ENCODE results near the gene FAM43B.

FAM43B gene

DNA sequence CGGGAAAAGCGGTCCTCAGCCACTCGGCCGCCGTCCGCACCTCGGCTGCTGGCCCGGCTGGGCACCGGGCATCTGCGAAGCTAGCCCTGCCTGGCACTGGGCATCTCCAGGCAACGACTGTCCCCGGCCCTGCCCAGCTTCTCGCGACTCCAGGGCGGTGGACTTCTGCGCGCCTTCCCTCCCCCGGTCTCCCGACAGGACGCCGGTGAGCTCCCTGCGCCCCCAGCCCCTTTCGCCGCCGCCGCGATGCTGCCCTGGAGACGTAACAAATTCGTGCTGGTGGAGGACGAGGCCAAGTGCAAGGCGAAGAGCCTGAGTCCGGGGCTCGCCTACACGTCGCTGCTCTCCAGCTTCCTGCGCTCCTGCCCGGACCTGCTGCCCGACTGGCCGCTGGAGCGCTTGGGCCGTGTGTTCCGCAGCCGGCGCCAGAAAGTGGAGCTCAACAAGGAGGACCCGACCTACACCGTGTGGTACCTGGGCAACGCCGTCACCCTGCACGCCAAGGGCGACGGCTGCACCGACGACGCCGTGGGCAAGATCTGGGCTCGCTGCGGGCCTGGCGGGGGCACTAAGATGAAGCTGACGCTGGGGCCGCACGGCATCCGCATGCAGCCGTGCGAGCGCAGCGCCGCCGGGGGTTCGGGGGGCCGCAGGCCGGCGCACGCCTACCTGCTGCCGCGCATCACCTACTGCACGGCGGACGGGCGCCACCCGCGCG, 514 bp downstream of the FAM43B start:
- DNase-seq (ENCODE audit: low read depth) = no peak

DNA sequence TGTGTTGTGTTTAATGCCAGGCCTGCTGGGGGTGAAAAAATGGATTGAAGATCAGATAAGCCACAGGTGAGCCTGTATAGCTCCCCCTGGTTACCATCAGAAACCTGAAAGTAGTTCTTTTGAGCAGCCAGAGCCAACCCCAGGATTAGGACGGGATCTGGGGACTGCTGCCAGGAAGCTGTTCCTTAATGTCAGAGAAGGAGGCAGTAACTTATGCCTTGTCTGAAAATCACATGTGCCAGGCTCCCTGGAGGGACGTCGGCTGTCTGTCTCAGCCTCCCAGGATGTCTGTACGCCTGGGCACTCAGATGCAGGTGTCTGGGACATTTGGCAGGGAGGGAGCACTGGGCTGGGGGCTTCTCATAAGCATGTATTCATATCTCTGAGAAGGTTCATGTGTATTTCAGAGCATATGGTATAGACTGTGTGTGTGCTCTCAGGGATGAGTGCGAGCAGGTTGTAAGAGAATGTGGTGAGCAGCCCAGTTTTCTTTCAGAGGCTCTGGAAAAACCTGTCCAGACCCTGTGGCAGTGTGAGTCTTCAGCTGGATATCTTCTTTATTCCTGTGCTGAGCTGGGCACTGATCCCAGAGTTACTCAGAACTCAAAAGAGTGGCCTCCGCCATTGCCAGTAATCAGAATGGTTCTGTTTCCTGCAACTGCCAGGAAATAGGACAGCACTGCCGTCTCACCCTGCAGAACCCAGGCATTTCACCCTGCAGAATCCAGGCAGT, 2.8 kb downstream of the FAM43B start:
- DNase-seq (ENCODE audit: low read depth) = no peak

GRCh38 chr1:20555758-20556120, 3.4 kb downstream of the FAM43B start:
- no peak for DNase-seq (ENCODE audit: low read depth)

DNA sequence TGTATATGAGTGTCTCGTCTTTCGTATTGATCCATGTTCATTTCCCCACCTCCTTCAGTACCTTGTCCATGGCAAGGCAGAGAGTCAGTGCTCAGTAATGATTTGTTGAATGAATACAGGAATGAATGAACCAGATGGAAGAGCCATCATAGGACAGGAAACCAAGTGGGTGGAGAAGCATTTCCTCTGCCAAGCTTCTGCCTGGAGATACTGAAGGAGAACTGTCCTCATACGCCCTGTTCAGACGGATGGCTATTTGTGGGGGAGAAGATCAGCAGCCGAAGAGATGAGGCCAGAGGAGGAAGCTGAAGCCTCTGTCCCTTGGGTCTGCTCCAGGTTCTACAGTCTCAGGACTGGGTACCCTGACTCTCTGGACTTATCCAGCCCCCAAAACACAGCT, 5.8 kb downstream of the FAM43B start:
- no peak for DNase-seq (ENCODE audit: low read depth)

GRCh38 chr1:20560966-20561365, 8.6 kb downstream of the FAM43B start:
- DNase-seq (ENCODE audit: low read depth) = no peak

DNA sequence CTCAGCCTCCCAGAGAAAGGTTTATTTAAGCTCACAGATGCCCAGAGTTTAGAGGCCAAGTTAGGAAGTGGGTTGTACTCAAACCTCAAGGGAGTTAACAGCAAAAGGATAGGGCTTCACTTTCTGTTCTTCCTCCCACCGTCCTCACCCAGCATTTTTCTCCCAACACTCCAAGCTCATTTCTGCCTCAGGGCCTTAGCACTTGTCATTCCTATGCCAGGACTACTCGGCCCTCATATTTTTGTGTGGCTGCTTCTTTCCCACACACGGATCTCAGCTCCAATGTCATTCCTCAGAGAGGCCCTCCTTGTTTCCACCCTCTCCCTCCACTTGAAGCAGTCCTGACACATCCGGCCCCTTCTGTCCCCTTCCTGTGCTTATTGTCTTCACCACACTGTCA, 12.9 kb downstream of the FAM43B start:
- DNase-seq (ENCODE audit: low read depth) = no peak

DNA sequence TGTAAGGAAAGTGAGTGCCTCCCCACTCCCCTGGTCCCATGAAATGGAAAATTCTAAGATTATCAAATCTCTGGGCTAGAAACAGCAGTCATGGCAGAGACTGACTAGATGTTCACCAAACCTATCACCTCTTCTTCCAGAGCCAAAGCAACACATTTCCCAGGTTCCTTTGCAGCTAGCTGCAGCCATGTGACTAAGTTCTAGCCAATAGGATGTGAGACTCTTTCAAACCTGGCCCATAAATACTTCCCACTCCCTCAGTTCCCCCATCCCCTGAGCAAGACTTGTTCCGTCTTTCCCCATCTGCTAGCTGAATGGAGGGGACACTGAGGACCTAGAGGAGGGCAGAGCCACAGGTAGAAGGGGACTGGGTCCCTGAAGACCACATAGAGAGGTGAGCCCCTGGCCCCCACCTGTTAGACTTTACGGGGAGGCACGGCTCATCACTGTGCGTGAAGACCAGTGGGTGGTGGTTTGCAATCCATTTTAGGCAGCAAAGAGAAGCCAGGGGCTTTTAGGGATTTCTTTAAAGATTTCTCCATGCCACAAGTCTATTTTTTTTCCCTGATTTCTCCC, 17.2 kb downstream of the FAM43B start:
- DNase-seq (ENCODE audit: low read depth) = no peak

DNA sequence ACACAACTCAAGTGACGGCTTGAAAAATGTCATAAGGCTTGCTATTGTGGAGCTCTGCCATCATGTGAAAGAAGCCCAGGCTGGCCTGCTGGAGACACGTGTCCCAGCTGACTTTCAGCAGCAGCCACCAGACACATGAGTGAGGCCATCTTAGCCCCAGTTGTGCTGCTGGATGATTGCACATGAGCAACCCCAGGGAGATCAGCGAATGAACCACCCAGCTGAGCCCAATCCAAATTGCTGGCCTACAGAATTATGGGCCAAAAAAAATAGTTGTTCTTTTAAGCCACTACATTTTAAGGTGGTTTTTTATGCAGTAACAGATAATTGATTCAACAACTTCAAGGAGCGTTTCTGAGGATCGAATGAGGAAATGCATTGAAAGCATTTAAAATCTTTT, 19.1 kb downstream of the FAM43B start:
- DNase-seq (ENCODE audit: low read depth) = no peak

DNA sequence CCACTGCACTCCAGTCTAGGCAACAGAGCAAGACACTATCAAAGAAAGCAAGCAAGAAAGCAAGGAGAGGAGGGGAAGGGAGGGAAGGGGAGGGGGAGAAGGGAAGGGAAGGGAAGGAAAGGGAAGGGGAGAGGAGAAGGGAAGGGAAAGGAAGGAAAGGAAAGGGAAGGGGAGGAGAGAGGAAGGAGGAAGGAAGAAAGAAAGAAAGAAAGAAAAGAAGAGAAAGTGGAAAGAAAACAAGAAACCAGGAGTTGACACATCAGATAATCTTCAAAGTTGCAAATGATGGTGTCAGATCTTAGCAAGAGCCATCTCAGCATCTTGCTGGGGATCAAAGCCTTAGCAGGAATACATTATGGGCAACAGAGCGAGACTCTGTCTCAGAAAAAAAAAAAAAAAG, 21.6 kb downstream of the FAM43B start:
- DNase-seq (ENCODE audit: low read depth) = no peak

DNA sequence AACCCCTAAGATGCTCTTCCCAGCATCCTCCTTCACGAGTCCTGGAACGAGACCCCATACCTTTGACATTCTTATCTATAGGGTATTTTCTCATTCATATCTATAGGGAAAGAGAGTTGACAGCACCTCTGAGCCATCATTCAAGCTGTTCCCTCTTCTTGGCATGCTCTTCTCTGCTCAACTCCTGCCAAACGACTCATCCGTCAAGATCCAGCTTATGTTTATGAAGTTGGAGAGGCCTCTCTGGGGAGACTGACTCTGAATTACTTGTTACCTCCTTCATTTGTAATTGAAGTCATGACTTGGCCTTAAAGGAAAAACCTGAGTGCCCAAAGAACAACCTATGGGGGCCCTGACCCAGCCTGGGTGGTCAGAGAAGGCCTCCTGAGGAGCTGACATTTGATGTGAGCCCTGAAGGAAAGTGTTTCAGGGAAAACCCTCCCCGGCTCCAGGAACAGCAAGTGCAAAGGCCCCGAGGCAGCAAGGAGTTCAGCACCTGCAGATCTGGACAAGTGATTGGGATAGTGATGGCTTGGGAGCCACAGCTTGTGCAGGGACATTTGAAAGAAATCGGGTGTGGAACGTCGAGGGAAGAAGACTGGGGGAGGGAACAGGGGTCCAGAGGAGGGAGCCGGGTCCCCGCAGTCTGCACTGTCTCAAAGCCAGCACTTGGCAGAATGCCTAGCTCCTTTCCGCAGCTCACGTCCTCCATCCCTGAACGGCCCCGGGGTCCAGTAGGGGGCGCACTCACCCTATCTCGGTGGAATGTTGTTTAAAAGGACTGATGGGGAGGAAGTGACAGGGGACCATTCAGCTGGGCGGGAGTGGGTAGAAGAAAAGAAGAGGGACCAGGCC, 22.5 kb downstream of the FAM43B start:
- peak; percentile 58 for DNase-seq (ENCODE audit: low read depth)

- no peak for DNase-seq (ENCODE audit: low read depth)
Measured at GRCh38 chr1:20575541-20576336, 23.4 kb downstream of the FAM43B start.

- no peak for DNase-seq (ENCODE audit: low read depth)
Measured at GRCh38 chr1:20578062-20578461, 25.7 kb downstream of the FAM43B start.

GRCh38 chr1:20578721-20579395, 26.5 kb downstream of the FAM43B start:
- DNase-seq (ENCODE audit: low read depth) = no peak

DNA sequence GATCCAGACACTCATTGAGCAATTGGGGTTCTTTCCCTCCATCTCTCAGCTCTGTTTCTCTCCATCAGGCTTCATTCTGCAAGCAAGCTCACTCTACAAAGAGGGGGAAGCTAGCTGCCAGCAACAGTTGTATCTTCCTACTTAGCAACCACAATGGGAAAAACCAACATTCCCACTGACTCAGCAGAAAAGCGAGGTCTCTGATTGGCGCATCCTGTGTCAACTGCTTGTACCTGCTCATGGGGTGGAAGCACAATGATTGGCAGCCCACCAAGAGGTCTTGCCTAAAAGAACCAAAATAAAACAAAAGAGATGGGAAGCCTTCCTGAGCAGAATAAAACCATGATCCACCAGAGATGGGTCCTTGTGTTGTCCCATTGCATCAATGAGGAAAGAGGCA, 32.5 kb downstream of the FAM43B start:
- DNase-seq (ENCODE audit: low read depth) = no peak

- DNase-seq (ENCODE audit: low read depth) = no peak
Measured at GRCh38 chr1:20586953-20587660, 34.7 kb downstream of the FAM43B start.

DNA sequence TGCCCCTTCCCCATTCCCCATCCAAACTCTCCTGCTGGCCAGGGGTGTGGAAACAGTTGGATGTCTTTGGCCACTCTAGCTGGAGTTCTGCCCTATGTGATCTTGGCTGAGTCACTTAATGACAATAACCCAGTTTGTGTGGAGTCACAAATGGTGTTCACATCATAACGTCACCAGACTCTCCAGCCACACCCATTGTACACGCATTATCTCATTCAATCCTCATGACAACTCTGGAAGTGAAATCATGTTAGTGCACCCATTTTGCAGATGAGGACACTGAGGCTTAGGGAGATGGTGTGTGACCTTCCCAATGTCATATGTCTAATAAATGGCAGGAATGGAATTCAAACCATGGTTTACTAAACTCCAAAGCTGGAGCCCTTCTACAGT, 35.3 kb downstream of the FAM43B start:
- no peak for DNase-seq (ENCODE audit: low read depth)

DNA sequence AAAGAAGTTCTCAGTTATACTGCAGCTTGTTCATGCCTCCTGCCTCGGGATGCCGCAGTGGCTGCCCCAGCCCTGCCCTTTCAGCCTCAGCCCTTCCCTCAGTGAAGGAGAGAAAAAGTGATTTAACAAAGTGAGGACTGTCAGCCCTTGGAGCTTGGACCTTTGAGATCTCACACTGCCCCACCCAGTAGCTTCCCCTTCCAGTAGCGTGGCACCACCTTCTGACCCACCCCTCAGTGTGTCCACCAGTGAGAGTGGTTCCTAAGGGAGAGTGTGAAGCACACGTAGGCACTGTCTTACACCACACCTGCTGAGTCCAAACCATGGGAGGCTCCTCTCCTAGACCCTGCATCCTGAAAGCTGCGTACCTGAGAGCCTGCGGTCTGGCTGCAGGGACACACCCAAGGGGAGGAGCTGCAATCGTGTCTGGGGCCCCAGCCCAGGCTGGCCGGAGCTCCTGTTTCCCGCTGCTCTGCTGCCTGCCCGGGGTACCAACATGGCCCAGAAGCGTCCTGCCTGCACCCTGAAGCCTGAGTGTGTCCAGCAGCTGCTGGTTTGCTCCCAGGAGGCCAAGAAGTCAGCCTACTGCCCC, 36.4 kb downstream of the FAM43B start, which contains the start of gene CDA:
Gene CDA, plus strand, starts transcription at position 464 of the 592 bp plus-strand sequence. Its CDS starts 33 bp downstream, at position 497.
- DNase-seq (ENCODE audit: low read depth) = no peak

- DNase-seq (ENCODE audit: low read depth) = no peak
Measured at GRCh38 chr1:20589331-20590278, 37.2 kb downstream of the FAM43B start.

- no peak for DNase-seq (ENCODE audit: low read depth)
Measured at GRCh38 chr1:20590306-20590777, 38.0 kb downstream of the FAM43B start.

Data from stimulated activated CD8-positive, alpha-beta memory T cell treated with anti-CD3 and anti-CD28 coated beads, Interleukin-4, amount 100 ng/mL, for 24 hours (primary cell).